H4 (cell line): ENCODE measurements around the gene LGALS14. TPM values are rescaled to one million over a fixed set of nuclear protein-coding genes. Genes with fewer than 3 reads are reported as not detected.
"Not testable (repeated sequence)": the region's sequence is repeated elsewhere in the genome, so short reads cannot be mapped to it uniquely, and the experiment has no call there.

ENCODE experiments used
- DNase-seq: peaks from one replicate; pipeline ENCODE4 v3.0.0-alpha.2; 2015; ENCODE audit warnings: low spot score
- total RNA-seq: library from RNA; depleted of rRNA; stranded (reverse); fragments of >200 nt; shearing (Covaris generic); gene quantifications from 2 replicates; pipeline ENCODE4 v1.2.3, GENCODE V29; 2014; rRNA removed

LGALS14 gene, protein sequence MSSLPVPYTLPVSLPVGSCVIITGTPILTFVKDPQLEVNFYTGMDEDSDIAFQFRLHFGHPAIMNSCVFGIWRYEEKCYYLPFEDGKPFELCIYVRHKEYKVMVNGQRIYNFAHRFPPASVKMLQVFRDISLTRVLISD
- total RNA-seq, result not detected in 2 replicates

DNA sequence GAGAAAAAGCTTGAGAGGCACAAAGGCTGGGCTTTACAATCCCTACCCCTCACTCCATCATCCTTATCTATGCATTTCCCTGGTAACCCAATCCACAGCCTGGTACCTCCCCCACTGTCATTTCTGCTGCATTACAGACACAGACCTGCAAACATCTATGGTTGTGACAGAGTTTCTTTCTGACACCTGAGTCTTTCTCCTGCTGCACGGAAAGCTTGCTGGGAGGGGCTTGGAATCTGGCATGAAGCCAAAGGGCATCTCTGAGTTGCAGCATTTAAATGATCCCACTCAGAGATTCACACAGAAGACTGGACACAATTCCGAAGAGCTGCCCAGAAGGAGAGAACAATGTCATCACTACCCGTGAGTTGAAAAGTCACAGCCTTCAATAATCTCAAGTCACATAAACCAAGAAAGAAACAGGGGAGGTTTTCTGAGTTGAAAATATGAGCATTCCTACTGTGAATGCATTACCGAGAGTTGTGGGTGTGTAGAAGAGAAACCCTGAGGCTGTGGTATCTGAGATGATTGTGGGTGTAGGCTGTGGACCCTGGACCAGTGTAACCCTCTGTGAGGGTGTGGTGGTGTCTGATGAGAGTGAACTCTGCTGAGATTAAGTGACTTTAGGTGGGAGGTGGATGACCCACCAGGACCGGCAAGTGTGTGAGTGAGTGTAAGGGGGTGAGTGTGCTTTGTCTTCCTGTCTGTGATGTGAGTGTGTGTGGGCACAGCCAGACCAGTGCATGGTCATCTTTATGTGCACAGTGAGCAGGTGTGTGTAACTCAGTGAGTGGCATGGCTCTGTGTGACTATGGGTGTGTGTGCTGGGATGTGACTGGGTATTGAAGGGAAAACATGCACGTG, at the start of gene LGALS14:
Gene LGALS14, plus strand, starts transcription at position 301 of the 864 bp plus-strand sequence. Its CDS starts 48 bp downstream, at position 349.
- DNase-seq, result no peak

- no peak for DNase-seq
These were observed 48.7 kb upstream of the LGALS14 start, which contains the start of gene LGALS16 for GRCh38 chr19:39655613-39656012. Gene LGALS16 (plus strand): TSS chr19:39655913. CDS start chr19:39655962, 49 bp downstream.

GRCh38 chr19:39659791-39660190, 44.5 kb upstream of the LGALS14 start:
- DNase-seq, result no peak

- no peak for DNase-seq
These were observed 43.6 kb upstream of the LGALS14 start for GRCh38 chr19:39660661-39661060.

DNA sequence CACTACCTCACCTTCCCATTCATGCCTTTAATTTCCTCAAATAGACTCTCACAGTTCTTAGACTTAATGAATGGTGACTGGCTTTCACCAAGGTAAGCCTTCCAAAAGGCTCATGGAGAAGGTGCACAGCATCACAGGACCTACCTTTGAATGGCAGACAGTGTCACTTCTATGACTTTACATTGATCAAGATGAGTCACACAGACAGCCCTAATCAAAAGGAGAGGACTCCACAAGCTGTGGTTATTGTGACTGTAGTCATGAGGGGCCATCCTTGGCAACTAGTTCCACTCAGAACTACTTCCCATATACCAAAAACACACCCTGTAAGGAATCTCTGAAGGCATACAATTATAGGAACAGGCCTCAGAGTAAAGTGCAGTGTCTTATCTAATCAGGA, 42.7 kb upstream of the LGALS14 start:
- DNase-seq, result no peak

GRCh38 chr19:39669860-39670259, 34.4 kb upstream of the LGALS14 start:
- DNase-seq, result not testable (repeated sequence)

GRCh38 chr19:39670998-39671397, 33.3 kb upstream of the LGALS14 start:
- DNase-seq, result no peak

GRCh38 chr19:39671739-39672363, 32.4 kb upstream of the LGALS14 start:
- DNase-seq, result no peak

DNA sequence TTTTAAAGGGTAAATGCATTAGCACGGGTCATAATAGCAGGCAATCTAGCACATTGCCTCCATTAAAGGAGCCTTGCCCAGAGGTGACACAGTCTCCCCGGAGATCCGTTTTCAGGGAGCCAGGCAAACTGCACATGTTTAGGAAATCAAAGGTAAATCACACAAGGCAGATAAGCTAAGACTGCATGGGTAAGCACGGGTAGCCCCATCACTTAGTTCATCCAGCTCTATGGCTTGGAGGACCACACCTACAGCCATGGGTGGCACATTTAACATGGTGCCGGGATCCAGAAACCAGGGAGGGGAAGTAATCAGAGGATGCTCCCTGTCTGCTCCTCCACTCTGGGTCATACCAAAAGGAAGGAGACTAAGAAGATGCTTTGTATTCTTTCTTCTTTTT, 31.8 kb upstream of the LGALS14 start:
- DNase-seq, result no peak

DNA sequence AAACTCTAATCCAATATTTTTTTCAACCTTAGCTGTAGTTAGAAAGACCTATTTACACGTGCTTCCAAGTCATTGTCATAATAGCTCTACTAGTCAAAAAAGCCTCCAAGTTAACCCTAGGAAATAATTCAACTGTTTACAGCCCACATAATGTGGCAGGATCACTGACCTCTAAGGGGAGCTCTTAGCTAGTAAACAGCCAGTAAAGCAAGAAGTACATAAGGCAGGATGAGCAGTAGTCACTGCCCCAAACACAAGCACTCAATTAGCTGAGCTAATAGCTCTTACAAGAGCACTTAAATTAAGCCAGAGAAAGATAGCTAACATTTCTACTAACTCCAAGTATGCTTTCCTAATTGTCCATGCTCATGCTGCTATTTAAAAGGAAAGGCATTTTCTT, 30.4 kb upstream of the LGALS14 start:
- not testable (repeated sequence) for DNase-seq

- DNase-seq, result no peak
These were observed 28.3 kb upstream of the LGALS14 start for GRCh38 chr19:39676004-39676403.

GRCh38 chr19:39677961-39678889, 26.1 kb upstream of the LGALS14 start:
- DNase-seq, result peak; percentile 77

DNA sequence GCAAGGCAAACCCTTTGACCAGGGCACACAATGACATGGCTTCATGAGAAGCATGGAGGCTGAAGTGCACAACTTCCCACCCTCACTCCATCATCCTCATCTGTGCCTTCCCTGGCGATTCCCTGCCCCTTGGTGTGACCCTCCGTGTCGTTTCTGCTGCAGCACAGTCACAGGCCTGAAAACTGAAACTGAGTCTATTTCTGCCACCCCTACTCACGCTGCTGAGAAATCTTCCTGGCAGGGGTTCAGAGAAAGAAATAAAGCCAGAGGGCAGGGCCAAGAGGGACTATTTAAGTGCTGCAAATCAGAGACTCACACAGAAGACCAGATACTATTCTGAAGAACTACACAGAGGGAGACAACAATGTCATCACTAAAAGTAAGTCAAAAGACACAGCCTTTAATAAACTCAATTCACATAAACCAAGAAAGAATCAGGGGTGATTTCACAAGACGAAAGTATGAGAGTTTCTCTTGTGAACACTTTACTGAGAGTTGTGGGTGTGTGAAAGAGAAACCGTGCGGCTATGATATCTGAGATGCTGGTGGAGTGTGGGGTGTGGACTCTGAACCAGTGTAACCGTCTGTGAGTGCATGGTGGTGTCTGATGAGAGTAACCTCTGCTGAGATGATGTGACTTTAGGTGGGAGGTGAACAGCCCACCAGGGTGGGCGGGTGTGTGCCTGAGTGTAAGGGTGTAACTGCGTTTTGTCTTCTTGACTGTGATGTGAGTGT, 25.1 kb upstream of the LGALS14 start:
- no peak for DNase-seq

GRCh38 chr19:39679791-39680168, 24.5 kb upstream of the LGALS14 start:
- DNase-seq, result no peak

- no peak for DNase-seq
These were observed 23.7 kb upstream of the LGALS14 start for GRCh38 chr19:39680593-39680992.

DNA sequence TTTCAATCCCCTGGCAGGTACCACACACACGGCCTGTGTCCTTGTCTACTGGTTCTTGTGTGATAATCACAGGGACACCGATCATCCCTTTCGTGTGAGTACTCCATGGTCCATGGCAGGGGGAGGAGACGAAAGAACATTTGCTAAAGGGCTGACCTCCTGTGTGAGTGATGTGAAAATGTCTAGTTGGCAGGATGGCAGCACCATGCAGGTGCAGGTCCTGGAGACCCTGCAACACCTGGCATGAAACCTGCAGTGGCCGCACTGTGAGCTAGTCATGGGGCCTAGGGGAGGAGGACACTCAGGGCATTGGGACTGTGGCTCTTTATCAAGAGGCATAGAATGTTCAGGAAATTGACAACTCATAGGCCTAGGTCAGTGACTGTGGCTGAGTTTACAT, 22.9 kb upstream of the LGALS14 start:
- DNase-seq, result no peak

DNA sequence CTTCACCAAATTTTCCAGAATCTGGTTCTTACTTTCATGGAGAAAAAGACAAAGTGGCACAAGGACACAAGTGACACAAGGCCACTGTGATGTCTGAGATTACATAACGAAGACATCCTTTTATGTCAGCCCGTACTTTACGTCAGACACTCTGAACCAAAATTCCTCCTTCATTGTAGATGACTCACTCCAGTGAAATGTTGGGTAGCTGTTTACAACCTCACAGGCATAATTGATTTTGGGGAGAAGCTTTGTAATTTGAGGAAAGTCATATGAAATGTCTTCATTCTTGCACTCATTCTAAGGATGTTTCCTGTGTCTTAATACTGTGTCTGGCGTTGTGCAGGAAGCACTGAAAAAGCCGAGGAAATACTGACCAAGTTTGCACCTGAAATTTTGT, 20.0 kb upstream of the LGALS14 start:
- DNase-seq, result peak; percentile 23

DNA sequence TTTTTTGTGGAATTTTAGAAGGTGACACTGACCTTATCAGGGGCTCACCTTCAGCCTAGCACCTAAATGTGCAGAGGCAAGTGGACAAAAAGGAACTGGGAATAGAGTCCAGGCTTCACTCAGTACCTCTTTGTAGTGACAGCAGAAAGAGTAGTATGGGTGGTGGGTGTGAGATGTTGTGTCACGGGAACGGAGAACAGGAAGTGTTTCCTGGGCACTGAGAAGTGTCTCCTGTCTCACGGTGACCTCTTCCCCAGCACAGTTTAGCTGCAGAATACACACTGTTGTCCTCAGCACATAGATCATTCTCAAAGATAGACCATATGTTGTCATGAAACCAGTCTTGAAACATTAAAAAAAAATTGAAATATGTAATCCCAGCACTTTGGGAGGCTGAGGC, 17.5 kb upstream of the LGALS14 start:
- no peak for DNase-seq

DNA sequence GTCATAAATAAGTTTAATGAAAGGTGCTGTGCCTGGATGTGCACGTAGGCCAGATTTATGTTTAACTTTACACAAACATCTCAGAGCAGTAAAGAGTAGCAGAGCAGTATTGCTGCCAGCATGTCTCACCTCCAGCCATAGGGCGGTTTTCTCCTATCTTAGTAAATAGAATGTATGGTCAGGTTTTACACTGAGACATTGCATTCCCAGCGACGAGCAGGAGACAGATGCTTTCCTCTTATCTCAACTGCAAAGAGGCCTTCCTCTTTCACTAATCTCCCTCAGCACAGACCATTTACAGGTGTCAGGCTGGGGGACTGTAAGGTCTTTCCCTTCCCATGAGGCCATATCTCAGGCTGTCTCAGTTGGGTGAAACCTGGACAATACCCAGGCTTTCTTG, 15.6 kb upstream of the LGALS14 start:
- DNase-seq, result not testable (repeated sequence)

DNA sequence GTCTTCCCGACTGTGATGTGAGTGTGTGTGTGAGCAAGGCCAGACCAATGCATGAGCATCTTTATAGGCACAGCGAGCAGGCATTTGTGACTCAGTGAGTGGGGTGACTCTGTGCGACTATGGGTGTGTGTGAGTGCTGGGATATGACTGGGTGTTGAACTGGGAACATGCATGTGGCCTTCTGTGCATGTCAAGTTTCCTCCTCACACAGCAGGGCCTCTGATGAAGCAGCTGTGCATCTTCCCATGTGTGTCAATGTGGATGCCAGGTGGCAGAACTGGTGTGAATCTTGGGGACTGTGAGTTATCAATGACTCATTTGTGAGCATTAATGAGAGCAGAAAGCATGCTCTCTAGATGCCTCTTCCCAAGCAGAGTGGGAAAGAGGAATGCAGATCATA, 12.1 kb upstream of the LGALS14 start:
- no peak for DNase-seq

DNA sequence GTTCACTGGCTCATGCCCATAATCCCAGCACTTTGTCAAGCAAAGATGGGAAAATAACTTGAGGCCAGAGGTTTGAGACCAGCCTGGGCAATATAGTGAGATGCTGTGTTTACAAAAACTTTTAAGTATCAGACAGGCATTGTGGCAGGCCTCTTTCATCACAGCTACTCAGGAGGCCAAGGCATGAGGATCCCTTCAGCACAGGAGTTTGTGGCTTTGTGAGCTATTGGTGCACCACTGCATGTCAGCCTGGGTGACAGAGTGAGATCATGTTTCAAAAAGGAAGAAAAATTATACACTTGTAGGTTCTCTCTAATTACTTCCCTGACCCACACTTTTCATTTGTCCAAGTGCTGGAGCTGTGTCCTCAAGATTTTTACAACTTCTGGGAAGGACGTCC, 11.5 kb upstream of the LGALS14 start:
- DNase-seq, result no peak
